GM12892 (cell line): ENCODE measurements around the gene CAPZA2.

Source experiments
- POLR2AphosphoS5 ChIP-seq: IDR thresholded peaks from 2 replicates; pipeline ENCODE4 v1.6.1; 2011; ENCODE audit warnings: low read depth, low read length, control low read depth
- TAF1 ChIP-seq: IDR thresholded peaks from 2 replicates; pipeline ENCODE4 v1.6.1; 2011; ENCODE audit warnings: low read depth, mild to moderate bottlenecking, control low read depth, low read length, borderline replicate concordance

DNA sequence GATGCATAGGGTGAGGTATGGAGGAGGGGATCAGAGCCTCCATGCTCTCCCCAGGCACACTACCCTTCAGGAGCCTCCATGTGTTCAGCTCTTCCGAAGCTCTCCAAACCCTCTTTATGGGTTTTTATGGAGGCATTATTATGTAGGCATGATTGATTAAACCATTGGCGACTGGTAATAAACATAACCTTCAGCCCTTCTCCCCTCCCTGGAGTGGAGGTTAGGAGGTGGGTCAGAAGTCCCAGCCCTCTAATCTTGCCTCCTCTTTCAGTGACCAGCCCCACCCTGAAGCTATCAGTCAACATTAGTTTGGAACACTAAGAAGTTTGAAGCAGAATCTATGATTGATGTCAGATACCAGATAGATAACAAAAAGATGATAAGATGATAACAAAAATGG, 23.3 kb downstream of the CAPZA2 start:
- TF ChIP-seq POLR2AphosphoS5 (no peak), TAF1 (no peak)
